GM18511 (cell line): ENCODE results near the gene IQCM.
A peak's percentile ranks its signal among the peaks of the same experiment; 100 is the strongest.

Source experiments
- ATAC-seq: cut with Tn5 transposase; IDR thresholded peaks from one replicate; pipeline ENCODE4 v1.9.1; 2021; ENCODE audit warnings: mild to moderate bottlenecking, moderate library complexity; ENCODE audit not compliant: unreplicated experiment

The IQCM gene

GRCh38 chr4:149784018-149784417 lies 31.6 kb downstream of the IQCM start:
- ATAC-seq: no peak

- no peak for ATAC-seq
Measured at GRCh38 chr4:149781150-149781549, 34.5 kb downstream of the IQCM start.

- ATAC-seq: no peak
Measured at GRCh38 chr4:149768477-149768876, 47.2 kb downstream of the IQCM start.

GRCh38 chr4:149766135-149766534 lies 49.5 kb downstream of the IQCM start:
- ATAC-seq: no peak

GRCh38 chr4:149765630-149766029 lies 50.0 kb downstream of the IQCM start:
- no peak for ATAC-seq

GRCh38 chr4:149755969-149756368 lies 59.7 kb downstream of the IQCM start:
- ATAC-seq: no peak

- ATAC-seq: no peak
Measured at GRCh38 chr4:149754526-149754925, 61.1 kb downstream of the IQCM start.

GRCh38 chr4:149752729-149753128 lies 62.9 kb downstream of the IQCM start:
- ATAC-seq: no peak

- no peak for ATAC-seq
Measured at GRCh38 chr4:149751174-149751573, 64.5 kb downstream of the IQCM start.

GRCh38 chr4:149749784-149750183 lies 65.9 kb downstream of the IQCM start:
- no peak for ATAC-seq

- no peak for ATAC-seq
Measured at GRCh38 chr4:149747646-149748045, 68.0 kb downstream of the IQCM start.

- no peak for ATAC-seq
Measured at GRCh38 chr4:149746276-149746675, 69.4 kb downstream of the IQCM start.

GRCh38 chr4:149741186-149741831 lies 74.3 kb downstream of the IQCM start:
- peak; percentile 50 for ATAC-seq

GRCh38 chr4:149738156-149738555 lies 77.5 kb downstream of the IQCM start:
- ATAC-seq: no peak

- ATAC-seq: no peak
Measured at GRCh38 chr4:149735796-149736195, 79.8 kb downstream of the IQCM start.

GRCh38 chr4:149728444-149728843 lies 87.2 kb downstream of the IQCM start:
- ATAC-seq: no peak

- ATAC-seq: no peak
Measured at GRCh38 chr4:149727663-149728062, 88.0 kb downstream of the IQCM start.

- peak; percentile 67 for ATAC-seq
Measured at GRCh38 chr4:149723065-149723464, 92.6 kb downstream of the IQCM start.

GRCh38 chr4:149719806-149720205 lies 95.8 kb downstream of the IQCM start:
- ATAC-seq: peak; percentile 52

- no peak for ATAC-seq
Measured at GRCh38 chr4:149719357-149719756, 96.3 kb downstream of the IQCM start.

- no peak for ATAC-seq
Measured at GRCh38 chr4:149718500-149718899, 97.1 kb downstream of the IQCM start.

GRCh38 chr4:149716728-149717127 lies 98.9 kb downstream of the IQCM start:
- ATAC-seq: no peak
